Stimulated activated CD4-positive, alpha-beta T cell treated with anti-CD3 and anti-CD28 coated beads, Interleukin-15, amount 100 ng/mL, for 1 hour (primary cell): ENCODE results near the gene ABHD16B.
"Not testable (repeated sequence)": the region's sequence is repeated elsewhere in the genome, so short reads cannot be mapped to it uniquely, and the experiment has no call there.

ENCODE experiments used
- DNase-seq, 2 donors: peaks; one replicate each; pipeline ENCODE4 v3.0.0-alpha.2; 2020; ENCODE audit warnings: low read depth in 1 of 2, low spot score in 1 of 2

ABHD16B gene

GRCh38 chr20:63854766-63855362 lies 6.4 kb upstream of the ABHD16B start:
- DNase-seq = no peak

- DNase-seq = no peak
Observed at GRCh38 chr20:63855363-63856097, 5.8 kb upstream of the ABHD16B start.

DNA sequence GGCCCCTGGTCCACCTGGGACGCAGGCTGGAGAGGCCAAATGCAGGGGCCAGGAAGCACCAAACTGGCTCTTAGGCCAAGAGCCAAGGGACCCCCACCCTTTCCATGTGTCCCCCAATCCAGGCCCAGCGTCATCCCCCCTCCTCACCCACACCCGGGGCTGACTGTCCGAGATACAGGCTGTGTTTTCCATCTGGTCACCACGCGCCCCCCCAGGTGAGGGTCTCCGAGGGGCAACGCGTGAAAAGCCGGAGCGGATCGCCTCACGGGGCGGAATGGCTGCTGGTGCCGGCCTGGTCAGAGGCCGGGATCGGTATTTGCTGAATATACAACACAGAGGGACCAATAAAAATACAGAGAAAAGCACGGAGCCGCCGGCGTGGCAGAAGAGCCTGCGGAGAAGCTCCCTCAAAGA lies 5.2 kb upstream of the ABHD16B start:
- no peak for DNase-seq

DNA sequence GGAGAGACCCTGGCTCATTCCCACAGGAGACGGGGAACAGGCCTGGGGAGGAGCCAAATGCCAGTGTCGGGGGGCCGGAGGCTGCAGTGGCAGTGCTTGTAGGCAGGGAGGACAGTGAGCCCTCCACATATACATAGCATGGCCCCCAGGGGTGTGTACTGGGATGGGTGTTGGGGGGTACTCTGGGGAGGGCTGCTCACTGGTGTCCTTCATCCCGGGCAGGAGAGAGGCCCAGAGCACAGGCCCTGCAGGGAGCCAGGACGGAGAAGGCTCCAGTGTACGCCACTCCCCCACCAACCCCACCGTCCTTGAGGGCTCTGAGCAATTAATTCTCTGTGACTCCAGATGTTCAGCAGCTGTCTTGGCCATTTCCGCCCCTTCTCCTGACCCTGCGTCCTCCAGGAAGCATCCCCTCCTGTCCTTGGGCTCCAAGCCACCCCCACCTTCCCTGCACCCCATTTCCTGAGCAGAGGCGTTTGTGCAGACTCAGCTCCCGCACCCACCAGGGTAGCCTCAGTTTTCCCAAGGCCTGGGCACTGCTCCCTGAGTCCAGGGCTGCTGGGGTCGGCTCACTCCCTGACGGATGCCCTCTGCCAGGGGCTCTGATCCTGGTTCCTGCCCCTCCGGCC lies 3.4 kb upstream of the ABHD16B start:
- DNase-seq = no peak

- no peak for DNase-seq
Observed at GRCh38 chr20:63858393-63859165, 2.7 kb upstream of the ABHD16B start.

- DNase-seq = no peak
Observed at GRCh38 chr20:63859166-63859699, 2.1 kb upstream of the ABHD16B start.

- DNase-seq = no peak
Observed at GRCh38 chr20:63860325-63861051, 810 bp upstream of the ABHD16B start.

GRCh38 chr20:63861981-63862901 lies 943 bp downstream of the ABHD16B start:
- DNase-seq = no peak

DNA sequence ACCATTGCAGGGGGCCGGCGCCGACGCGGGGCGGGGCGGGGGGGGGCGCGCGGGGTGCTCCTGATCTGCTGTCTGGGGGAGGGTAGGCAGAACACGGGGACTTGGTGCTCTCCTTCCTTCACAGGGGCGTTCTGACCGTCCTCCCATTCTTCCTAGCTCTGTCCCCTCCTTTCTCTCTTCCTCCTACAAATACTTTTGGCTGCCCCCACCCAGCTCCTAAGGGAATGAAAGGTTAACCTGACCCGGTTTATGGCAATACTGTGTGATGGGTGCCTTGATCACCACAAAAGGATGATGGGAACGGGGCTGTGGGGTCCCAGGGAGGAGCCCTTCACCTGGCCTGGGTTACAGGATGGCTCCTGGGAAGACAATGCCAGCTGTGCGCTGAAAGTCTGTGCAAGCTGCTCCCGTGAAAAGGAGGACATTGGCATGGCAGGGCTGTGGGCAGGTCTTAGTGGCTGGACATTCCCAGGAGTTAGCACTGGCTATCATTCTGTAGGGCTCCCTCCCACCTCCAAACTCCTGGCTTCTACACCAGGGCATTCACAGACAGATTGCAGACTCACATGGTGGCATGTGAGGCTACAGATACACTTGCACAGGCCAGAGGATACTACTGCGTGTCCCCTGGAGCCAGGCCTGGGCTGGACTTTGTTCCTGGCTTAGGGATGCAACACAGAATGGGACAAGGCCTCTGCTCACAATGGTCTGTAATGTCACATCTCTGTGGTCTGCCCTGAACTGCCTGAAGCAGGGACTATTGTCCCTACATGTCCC lies 1.9 kb downstream of the ABHD16B start:
- no peak for DNase-seq

DNA sequence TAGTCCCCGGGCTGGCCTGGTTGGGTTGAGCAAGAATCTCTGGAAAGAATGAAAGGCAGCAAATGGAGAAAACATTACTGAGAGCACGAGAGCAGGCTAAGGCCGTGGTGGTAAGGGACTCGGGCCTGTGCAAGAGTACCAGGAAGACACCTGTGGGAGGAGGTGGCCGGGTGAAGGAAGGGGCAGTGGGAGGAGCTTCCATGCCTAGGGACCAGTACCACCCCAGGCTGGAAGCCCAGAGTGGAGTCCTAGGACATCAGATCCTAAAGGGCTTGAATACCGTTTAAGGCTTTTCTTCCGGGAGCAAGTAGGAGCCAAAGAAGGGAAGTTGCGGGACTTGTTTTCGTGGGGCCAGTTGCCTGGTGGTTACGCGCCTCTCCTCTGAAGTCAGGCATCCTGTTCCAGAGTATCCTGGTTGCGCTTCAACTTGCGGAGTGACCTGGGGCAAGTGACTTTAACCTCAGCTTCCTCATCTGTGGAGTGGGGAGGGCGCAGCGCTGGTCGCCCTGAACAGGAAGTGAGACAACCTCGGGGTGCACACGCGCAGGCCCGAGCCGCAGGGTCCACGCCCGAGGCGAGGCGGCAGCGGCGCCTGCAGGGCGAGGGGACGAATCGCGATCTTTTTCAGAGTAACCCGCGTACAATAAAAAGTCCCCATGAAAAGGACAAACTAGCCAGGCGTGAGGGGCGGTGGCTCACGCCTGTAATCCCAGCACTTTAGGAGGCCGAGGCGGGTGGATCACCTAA lies 2.7 kb downstream of the ABHD16B start:
- peak; percentile 59 to 62 for DNase-seq

DNA sequence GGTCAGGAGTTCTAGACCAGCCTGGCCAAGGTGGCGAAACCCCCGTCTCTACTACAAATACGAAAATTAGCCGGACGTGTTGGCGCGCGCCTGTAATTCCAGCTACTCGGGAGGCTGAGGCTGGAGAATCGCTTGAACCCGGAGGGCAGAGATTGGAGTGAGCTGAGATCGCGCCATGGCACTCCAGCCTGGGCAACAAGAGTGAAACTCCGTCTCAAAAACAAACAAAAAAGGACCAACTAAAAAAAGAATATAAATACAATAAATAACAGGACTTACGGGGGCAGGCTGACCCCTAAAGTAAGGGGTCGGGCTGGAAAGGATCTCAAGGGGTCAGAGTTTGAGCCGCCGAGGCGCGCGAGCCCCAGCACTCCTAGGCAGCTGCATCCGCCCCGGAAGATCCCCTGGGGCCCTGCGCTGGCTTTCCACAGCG lies 3.3 kb downstream of the ABHD16B start:
- no peak for DNase-seq

DNA sequence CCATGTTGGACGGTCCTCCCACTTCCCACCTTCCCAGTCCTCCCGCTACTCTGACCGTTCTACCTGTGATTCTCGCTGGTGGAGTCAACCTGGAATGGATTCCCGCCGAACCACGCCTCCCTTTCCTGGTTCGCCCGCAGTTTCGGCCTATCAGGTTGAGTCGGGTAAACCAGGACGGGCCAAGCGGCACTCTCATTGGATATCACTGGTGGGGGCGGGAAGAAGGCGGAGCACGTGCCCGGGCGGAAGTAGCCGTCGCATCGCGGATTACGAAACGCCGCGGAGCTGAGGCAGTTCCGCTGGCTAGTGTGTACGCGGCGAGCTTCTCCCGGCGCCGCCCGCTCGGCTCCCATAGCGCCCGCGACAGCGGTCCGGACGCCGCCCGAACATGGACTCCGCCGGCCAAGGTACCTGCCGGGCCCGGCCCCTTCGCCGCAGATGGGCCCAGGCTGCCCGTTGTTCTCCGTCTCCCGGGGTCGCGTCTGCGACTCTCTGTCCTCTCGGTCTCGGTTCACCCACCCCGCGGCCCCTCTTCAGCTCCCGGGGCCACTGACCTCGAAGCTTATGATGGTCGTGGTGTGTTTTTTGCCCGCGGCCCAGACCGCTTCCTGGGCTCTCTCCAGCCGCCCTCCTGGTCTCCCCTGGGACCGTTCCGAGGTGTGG lies 3.8 kb downstream of the ABHD16B start, which contains the start of gene TPD52L2:
TSS of gene TPD52L2 (plus strand) at position 293 of the 663 bp plus-strand sequence. CDS start at position 389, 96 bp downstream.
- DNase-seq = peak; percentile 94

DNA sequence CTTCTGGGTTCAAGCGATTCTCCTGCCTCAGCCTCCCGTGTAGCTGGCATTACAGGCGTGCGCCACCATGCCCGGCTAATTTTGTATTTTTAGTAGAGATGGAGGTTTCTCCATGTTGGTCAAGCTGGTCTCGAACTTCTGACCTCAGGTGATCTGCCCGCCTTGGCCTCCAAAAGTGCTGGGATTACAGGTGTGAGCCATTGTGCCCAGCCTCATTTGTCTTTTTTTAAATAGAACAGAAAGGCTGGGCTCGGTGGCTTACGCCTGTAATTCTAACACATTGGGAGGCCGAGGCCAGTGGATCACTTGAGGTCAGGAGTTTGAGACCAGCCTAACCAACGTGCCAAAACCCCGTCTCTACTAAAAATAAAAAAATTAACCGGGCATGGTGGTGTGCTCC lies 5.7 kb downstream of the ABHD16B start:
- DNase-seq = not testable (repeated sequence)

DNA sequence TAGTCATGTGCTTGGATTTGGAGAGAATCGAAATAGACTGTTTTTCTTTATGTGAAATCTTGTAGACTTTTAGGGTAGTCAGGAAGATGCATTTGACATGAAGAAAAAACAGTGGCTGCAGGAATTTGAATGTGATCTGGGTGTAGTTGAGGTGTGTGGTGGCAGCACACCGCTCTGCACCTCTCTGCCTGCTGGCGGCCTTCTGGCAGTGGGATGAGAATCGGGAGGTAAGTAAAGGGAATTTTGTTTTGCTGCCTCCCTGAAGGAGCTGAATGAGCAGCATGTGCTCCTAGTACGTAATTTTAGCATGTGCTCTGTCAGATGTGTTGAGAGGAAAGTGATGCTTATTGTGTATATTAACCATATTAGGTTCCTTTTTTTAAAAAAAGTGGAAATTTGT lies 7.0 kb downstream of the ABHD16B start:
- no peak for DNase-seq

DNA sequence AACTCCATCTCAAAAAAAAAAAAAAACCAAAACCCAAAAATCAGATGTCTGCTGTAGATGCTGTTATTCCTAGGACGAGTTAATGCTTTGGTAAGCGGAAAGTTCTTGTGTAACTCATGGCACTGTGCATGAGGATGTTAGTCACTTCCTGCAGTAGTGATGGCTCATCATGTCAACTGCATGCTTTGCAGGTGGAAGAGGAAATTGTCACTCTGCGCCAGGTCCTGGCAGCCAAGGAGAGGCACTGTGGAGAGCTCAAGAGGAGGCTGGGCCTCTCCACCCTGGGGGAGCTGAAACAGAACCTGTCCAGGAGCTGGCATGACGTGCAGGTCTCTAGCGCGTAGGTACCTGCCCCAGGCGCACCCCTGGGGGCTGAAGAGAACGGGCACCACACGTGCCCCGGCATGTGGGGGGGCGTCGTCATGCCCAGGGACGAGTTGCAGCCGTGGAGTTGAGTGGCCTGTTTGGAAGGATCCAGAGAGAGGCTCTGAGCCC lies 12.2 kb downstream of the ABHD16B start:
- DNase-seq = no peak

DNA sequence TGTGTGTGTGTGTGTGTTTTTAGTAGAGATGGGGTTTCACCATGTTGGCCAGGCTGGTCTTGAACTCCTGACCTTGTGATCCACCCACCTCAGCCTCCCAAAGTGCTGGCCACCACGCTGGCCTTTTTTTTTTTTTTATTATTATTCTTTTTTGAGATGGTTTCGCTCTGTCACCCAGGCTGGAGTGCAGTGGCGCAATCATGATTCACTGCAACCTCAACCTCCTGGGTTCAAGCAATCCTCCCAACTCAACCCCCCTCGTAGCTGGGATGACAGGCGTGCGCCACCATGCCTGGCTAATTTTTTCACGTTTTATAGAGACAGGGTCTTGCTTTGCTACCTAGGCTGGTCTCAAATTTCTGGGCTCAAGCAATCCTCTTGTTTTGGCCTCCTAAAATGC lies 12.9 kb downstream of the ABHD16B start:
- DNase-seq = not testable (repeated sequence)

DNA sequence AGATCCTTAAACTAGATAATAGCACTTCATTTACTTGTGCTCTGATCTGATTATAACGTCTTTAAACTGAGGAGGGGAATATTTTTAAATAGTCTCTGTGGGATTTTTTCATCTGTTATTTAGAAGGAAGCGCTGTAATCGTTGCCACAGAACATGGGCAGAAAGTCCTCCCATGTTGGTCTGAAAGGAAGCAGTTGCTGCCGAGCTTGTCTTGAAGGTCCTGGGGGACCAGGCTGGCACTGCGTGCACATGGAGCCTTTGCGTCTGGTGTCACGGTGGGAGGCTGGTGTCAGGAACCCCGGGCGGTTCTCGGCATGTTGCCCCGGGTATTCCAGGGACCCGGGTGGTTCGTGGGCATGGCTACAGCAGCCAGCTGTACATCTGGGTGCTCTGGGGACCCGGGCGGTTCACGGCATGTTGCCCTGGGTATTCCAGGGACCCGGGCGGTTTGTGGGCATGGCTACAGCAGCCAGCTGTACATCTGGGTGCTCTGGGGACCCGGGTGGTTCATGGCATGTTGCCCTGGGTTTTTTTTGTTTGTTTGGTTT lies 15.3 kb downstream of the ABHD16B start:
- no peak for DNase-seq
